B cell (primary cell): ENCODE data around the gene KLK10. TPM values are rescaled to one million over a fixed set of nuclear protein-coding genes. Genes with fewer than 3 reads are reported as not detected.

ENCODE experiments used
- ATAC-seq: fragments of 200-7000 bp; cut with Tn5 transposase; one replicate; pipeline ENCODE4 v1.10.0; 2021; ENCODE audit warnings: low read depth, mild to moderate bottlenecking, moderate number of reproducible peaks, moderate library complexity
- CTCF ChIA-PET: fragments of 350-600 bp; sonication (Branson Sonifier 250); formaldehyde crosslinking; loops from one replicate; lab custom pipeline; 2021; ENCODE audit warnings: antibody characterized with exemption, inconsistent platforms; lab: Charles Lee
- POLR2A ChIA-PET: fragments of 350-600 bp; sonication (Branson Sonifier 250); formaldehyde crosslinking; loops from one replicate; lab custom pipeline; 2021; ENCODE audit warnings: antibody characterized with exemption; lab: Charles Lee
- DNase-seq: peaks from one replicate; pipeline ENCODE4 v3.0.0; 2013
- H2AFZ ChIP-seq: 2 replicates; pipeline ENCODE4 v1.6.1; 2012; ENCODE audit warnings: mild to moderate bottlenecking, low read depth, low read length; ENCODE audit not compliant: insufficient read depth, poor library complexity, severe bottlenecking
- H3K27ac ChIP-seq, 2 donors: 1 replicate in 1 of 2; 2 replicates in 1 of 2; pipeline ENCODE4 v1.5.1; 2012 to 2013; ENCODE audit warnings: low read length in 2 of 2, mild to moderate bottlenecking in 2 of 2, moderate library complexity in 1 of 2
- H3K27me3 ChIP-seq, 4 experiments: fragments of 200-600 bp in 1 of 4; sonication (generic) in 1 of 4; replicated peaks in 1 of 4; 1 replicate in 2 of 4; 2 replicates in 2 of 4; pipeline versions ENCODE4 v1.6.1 to v1.7.0; 2013 to 2016; ENCODE audit warnings: low read length in 3 of 4, mild to moderate bottlenecking in 2 of 4, mixed read lengths in 1 of 4, moderate library complexity in 1 of 4; ENCODE audit not compliant: insufficient read depth in 4 of 4, control insufficient read depth in 3 of 4; ENCODE audit errors: control extremely low read depth in 1 of 4
- H3K36me3 ChIP-seq, 2 experiments: replicated peaks in 1 of 2; 1 replicate in 1 of 2; 2 replicates in 1 of 2; pipeline versions ENCODE4 v1.6.1 to v1.7.1; 2013; ENCODE audit warnings: low read length in 1 of 2; ENCODE audit not compliant: insufficient read depth in 2 of 2, control insufficient read depth in 1 of 2; ENCODE audit errors: control extremely low read depth in 1 of 2, extremely low read depth in 1 of 2
- H3K4me1 ChIP-seq, 2 donors: fragments of 200-600 bp in 1 of 2; sonication (generic) in 1 of 2; 1 replicate in 1 of 2; 2 replicates in 1 of 2; pipeline versions ENCODE4 v1.5.1 to v1.6.1; 2013 to 2017; ENCODE audit warnings: low read length in 2 of 2; ENCODE audit not compliant: control insufficient read depth in 2 of 2, insufficient read depth in 2 of 2
- H3K4me2 ChIP-seq: replicated peaks from 2 replicates; pipeline ENCODE3; 2012; ENCODE audit warnings: mild to moderate bottlenecking, low read depth, low read length; ENCODE audit not compliant: poor library complexity, severe bottlenecking
- H3K4me3 ChIP-seq, 5 experiments: fragments of 200-600 bp in 1 of 5; sonication (generic) in 1 of 5; 1 replicate in 3 of 5; 2 replicates in 2 of 5; pipeline versions ENCODE4 v1.5.1 to v1.7.0; 2011 to 2016; ENCODE audit warnings: low read length in 4 of 5, mild to moderate bottlenecking in 4 of 5, low read depth in 2 of 5, control low read depth in 1 of 5, moderate library complexity in 1 of 5; ENCODE audit not compliant: insufficient read depth in 1 of 5; ENCODE audit errors: control extremely low read depth in 1 of 5, extremely low read depth in 1 of 5
- H3K79me2 ChIP-seq: fragments of 200-600 bp; sonication (generic); one replicate; pipeline ENCODE4 v1.6.0; 2016; ENCODE audit warnings: low read length; ENCODE audit not compliant: control insufficient read depth, insufficient read depth
- H3K9ac ChIP-seq: fragments of 200-600 bp; sonication (generic); 2 replicates; pipeline ENCODE4 v1.6.1; 2017; ENCODE audit warnings: mild to moderate bottlenecking, low read length, moderate library complexity
- H3K9me3 ChIP-seq, 3 donors: one replicate each; pipeline versions ENCODE4 v1.6.1 to v1.7.1; 2013; ENCODE audit warnings: low read length in 2 of 3; ENCODE audit not compliant: control insufficient read depth in 2 of 3, insufficient read depth in 1 of 3; ENCODE audit errors: control extremely low read depth in 1 of 3
- H4K20me1 ChIP-seq: 2 replicates; pipeline ENCODE4 v1.6.0; 2012; ENCODE audit warnings: mild to moderate bottlenecking, low read length; ENCODE audit not compliant: insufficient read depth, control insufficient read depth, poor library complexity, severe bottlenecking
- H3K27ac Mint-ChIP-seq: one replicate; pipeline ENCODE4 v1.8.0; 2021; ENCODE audit warnings: mixed read lengths
- H3K27me3 Mint-ChIP-seq: one replicate; pipeline ENCODE4 v1.8.0; 2021; ENCODE audit warnings: mixed read lengths
- H3K4me1 Mint-ChIP-seq: one replicate; pipeline ENCODE4 v1.8.0; 2021; ENCODE audit warnings: mixed read lengths
- H3K4me3 Mint-ChIP-seq: one replicate; pipeline ENCODE4 v1.8.0; 2021; ENCODE audit warnings: mixed read lengths
- H3K9me3 Mint-ChIP-seq: one replicate; pipeline ENCODE4 v1.8.0; 2022; ENCODE audit warnings: mixed read lengths; ENCODE audit not compliant: insufficient read depth
- EZH2 ChIP-seq: IDR thresholded peaks from 2 replicates; pipeline ENCODE4 v1.6.1; 2012; ENCODE audit warnings: borderline replicate concordance, low read depth, mild to moderate bottlenecking, moderate library complexity, low read length; ENCODE audit not compliant: insufficient read depth, poor library complexity, severe bottlenecking
- WGBS: methylation state at CpG from one replicate; pipeline ENCODE4 v1.1.5; 2013; ENCODE audit warnings: missing lambda C conversion rate; ENCODE audit not compliant: insufficient coverage; 5-methylcytosine and 5-hydroxymethylcytosine counted together
- intact Hi-C: fragments of 100-400 bp; cut with micrococcal nuclease; formaldehyde crosslinking; loops from one replicate; pipeline ENCODE4 v1.10.0; 2022
- polyA plus RNA-seq: library from polyadenylated mRNA; depleted of rRNA; stranded (reverse); fragments of >200 nt; gene quantifications from 2 replicates; pipeline ENCODE4 v1.2.3, GENCODE V29; 2012
- total RNA-seq, 2 donors: library from RNA; stranded (reverse); fragments of 120-200 nt in 1 of 2; gene quantifications; 1 replicate in 1 of 2; 2 replicates in 1 of 2; pipeline versions ENCODE4 v1.2.3 to v1.2.4, GENCODE V29; 2013 to 2022
- TF ChIP-seq, protein P1 (sequence below): fragments of 200-600 bp; IDR thresholded peaks from one replicate; pipeline ENCODE4 v1.8.0; 2022; ENCODE audit warnings: antibody characterized with exemption, mild to moderate bottlenecking

Gene KLK10
- total and polyA plus RNA-seq, 2 donors (not counting 1 experiment from before 2014, with no cell fraction given), result not detected

DNA sequence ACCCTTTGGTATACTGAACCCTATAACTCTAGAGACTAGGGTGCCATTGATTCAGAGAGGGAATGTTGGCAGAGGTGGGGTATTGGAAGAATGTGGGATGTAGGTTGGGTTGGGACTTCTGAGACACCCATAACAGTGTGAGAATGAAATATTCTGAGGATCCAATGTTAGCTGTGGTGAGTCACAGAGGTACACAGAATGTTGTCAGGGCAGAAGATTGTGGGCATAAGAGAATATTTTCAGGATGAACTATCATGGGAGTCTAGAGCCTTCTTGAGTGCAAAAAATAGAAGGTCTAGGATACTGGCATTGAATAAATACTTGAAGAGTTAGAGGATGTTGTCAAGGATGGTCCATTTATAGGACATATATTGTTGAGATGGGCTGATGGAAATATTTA lies 36.4 kb upstream of the KLK10 start:
- peaks cover 0 to 13% (median 1%) of the 10 kb centered on the region in 4 experiments for H3K27me3 ChIP-seq
- intact Hi-C loops, result no loop called here
- no peak overlapping the region for H3K4me2 ChIP-seq
- H3K9ac ChIP-seq, result no peak overlapping the region
- CTCF ChIA-PET, result interaction anchor here (0.5 kb wide), 1 partner anchor 202 kb away, joined by 3 read pairs; no protein-coding TSS in a partner anchor
- H3K27me3 Mint-ChIP-seq, result peaks cover 40% of the 10 kb centered on the region
- no peaks in the 10 kb centered on the region for H3K36me3 ChIP-seq
- POLR2A ChIA-PET, result no interaction called here
- no peak overlapping the region for H2AFZ ChIP-seq
- no peak for DNase-seq
- H3K4me1 Mint-ChIP-seq, result no peaks in the 10 kb centered on the region
- H4K20me1 ChIP-seq, result no peaks in the 10 kb centered on the region
- H3K4me3 Mint-ChIP-seq, result no peak overlapping the region
- peaks cover 0 to 8% (median 0%) of the 10 kb centered on the region in 3 donors for H3K9me3 ChIP-seq
- no peak overlapping the region for H3K27ac ChIP-seq
- no peaks in the 10 kb centered on the region for H3K9me3 Mint-ChIP-seq
- TF ChIP-seq EZH2, result no peak
- TF ChIP-seq, protein P1, sequence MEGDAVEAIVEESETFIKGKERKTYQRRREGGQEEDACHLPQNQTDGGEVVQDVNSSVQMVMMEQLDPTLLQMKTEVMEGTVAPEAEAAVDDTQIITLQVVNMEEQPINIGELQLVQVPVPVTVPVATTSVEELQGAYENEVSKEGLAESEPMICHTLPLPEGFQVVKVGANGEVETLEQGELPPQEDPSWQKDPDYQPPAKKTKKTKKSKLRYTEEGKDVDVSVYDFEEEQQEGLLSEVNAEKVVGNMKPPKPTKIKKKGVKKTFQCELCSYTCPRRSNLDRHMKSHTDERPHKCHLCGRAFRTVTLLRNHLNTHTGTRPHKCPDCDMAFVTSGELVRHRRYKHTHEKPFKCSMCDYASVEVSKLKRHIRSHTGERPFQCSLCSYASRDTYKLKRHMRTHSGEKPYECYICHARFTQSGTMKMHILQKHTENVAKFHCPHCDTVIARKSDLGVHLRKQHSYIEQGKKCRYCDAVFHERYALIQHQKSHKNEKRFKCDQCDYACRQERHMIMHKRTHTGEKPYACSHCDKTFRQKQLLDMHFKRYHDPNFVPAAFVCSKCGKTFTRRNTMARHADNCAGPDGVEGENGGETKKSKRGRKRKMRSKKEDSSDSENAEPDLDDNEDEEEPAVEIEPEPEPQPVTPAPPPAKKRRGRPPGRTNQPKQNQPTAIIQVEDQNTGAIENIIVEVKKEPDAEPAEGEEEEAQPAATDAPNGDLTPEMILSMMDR, result no peak
- H3K4me1 ChIP-seq, result no peaks in the 10 kb centered on the region
- H3K4me3 ChIP-seq, result no peak overlapping the region
- H3K79me2 ChIP-seq, result no peaks in the 10 kb centered on the region
- no peak for ATAC-seq
- H3K27ac Mint-ChIP-seq, result no peak overlapping the region

DNA sequence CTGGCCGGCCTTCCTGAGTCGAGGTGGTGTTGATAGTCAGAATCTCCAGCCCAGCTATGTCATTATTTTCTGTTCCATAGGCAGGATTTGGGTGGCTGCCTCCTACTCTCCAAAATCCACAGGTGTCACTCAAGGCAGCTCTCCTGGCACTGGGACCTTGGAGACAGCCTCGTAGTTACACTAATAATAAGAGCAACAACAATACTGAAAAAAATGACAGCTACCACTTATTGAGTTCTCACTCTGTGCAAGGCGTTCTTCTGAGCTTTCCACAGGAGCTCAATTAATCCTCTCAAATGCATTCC lies 27.5 kb upstream of the KLK10 start:
- CTCF ChIA-PET, result interaction anchor here (0.7 kb wide), 1 partner anchor 9 kb away, joined by 3 read pairs; no protein-coding TSS in a partner anchor
- Histone ChIP-seq H3K27me3 (peaks cover 0 to 4% (median 0%) of the 10 kb centered on the region in 4 experiments), H4K20me1 (no peaks in the 10 kb centered on the region), H3K4me3 (no peak overlapping the region), H3K9ac (no peak overlapping the region), H3K79me2 (no peaks in the 10 kb centered on the region), H2AFZ (no peak overlapping the region), H3K36me3 (no peaks in the 10 kb centered on the region), H3K27ac (no peak overlapping the region), H3K4me1 (no peaks in the 10 kb centered on the region), H3K9me3 (no peaks in the 10 kb centered on the region), H3K4me2 (no peak overlapping the region)
- intact Hi-C loops, result no loop called here
- TF ChIP-seq, protein P1, result no peak
- no peak for TF ChIP-seq EZH2
- DNase-seq, result no peak
- WGBS, result 13% methylated on average over 1 of the region's 4 CpGs
- ATAC-seq, result no peak
- peaks cover 11% of the 10 kb centered on the region for H3K27me3 Mint-ChIP-seq
- no peak overlapping the region for H3K27ac Mint-ChIP-seq
- H3K4me3 Mint-ChIP-seq, result no peak overlapping the region
- POLR2A ChIA-PET, result no interaction called here
- H3K9me3 Mint-ChIP-seq, result no peaks in the 10 kb centered on the region
- H3K4me1 Mint-ChIP-seq, result no peaks in the 10 kb centered on the region
